ENCODE results near the gene PLK2.
A peak's percentile ranks its signal among the peaks of the same experiment; 100 is the strongest.

The PLK2 gene

DNA sequence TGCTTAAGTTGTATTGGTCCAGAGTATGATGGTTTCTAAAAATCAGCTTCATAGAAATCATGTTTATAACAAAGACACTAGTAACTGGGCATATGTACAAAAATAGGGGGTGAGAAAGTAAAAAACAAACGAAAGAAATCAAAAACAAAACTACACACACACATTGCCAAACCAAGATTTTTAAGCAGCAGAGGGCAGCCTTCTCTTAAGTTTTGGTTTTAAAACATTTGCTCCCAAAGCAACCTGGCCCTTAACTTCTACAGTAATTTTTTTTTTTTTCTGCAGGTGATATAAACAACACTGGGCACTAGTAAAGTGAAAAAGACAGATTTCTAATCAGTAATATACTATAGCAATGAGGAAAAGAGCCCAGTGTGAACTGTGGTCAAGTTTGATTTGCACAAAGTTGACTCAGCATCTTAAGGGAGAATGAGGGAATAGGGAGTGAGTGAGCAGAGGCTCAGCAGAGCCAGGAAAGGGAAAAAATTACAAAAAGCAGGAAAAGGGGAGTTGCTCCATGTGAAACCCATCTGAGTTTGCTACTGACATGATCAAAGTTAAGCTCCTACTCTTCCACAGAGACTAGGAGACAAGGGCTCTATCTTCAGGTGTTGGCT, 18.0 kb upstream of the PLK2 start:
- no peak for DNase-seq

DNA sequence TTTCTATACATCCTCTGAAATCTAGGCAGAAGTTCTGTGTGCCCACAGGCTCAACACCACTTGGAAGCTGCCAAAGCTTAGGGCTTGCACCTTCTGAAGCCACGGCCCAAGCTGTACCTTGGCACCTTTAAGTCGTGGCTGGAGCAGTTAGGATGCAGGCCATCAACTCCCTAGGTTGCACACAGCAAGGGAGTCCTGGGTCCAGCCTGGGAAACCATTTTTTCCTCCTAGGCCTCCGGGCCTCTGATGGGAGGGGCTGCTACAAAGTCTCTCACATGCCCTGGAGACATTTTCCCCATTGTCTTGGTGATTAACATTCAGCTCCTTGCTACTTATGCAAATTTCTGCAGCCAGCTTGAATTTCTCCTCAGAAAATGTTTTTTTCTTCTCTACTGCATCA, 15.5 kb upstream of the PLK2 start:
- DNase-seq = no peak

DNA sequence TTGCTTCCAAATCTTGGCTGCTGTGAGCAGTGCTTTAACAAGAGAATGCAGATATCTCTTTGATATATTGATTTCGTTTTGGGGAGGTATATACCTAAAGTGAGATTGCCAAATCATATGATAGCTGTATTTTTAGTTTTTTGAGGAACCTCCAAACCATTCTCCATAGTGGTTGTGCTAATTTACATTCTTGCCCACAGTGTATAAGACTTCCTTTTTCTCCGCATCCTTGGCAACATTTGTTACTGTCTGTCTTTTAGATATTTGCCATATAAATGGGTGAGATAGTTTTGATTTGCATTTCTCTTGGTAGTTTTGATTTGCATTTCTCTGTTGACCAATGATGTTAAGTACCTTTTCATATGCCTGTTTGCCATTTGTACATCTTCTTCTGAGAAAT, 10.0 kb upstream of the PLK2 start:
- DNase-seq = no peak

DNA sequence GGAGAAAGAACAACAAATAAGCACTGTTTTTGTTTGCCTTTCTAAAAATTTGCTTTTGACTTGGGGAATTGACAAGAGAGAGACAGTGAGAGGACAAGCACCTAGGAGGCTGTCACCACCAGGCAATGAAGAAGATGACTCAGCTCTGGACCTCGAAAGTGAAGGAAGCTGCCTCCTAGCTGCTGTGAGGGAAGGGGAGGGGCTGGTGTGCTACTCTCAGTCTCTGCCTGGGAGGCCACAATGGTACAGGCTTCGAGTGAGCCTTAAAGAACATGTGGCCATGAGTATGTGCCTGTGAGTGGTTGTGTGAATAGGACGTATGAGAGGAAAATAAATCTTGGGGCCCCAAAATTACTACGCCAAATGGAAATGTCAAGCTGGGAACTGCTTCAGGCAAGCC, 7.1 kb upstream of the PLK2 start:
- DNase-seq = no peak

DNA sequence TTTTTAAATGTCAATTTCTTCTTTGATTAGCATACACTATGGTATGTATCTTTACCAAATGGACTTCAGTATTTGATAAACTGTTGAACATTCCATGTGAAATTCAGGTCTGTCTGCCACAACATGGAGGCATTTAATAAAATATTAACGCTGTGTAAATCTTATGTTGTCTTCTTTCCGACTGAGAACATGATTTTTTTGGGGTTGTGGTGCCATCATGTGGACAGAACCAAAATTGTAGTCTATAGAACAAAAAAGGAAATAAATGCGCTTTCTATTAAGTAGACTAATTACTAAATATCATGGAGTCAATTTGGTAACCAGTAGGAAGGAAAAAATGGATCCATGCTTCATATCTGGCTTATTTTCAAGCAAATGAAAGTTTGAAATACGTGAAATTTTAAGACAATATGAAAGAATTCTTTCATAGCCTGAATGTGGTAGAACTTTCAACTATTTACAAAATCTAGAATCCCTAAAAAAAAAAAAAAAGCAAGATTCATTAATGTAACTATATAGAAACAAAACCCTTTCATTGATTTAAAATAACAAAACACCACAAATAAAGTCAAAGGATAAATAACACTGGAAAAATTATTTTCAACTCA, 2.8 kb upstream of the PLK2 start:
- DNase-seq = no peak

DNA sequence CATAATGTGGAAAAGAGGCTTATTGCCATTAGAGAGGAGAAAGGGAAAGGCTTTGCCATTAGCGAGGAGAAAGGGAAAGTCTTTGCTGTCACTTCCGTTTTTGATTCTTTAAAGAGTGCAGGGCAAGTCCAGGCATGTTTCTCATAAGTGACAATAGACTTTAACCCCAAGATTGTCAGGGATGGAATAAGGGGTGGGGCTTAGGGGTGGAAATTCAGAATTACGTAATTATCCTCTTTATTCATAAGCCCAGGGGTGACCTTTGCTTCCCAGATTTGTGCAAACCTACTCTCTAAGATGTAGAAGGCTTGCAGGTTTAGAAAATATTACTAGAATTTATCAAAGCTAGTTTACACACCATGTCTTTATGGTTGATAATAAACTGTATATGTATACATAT, 2.3 kb upstream of the PLK2 start:
- DNase-seq = no peak

DNA sequence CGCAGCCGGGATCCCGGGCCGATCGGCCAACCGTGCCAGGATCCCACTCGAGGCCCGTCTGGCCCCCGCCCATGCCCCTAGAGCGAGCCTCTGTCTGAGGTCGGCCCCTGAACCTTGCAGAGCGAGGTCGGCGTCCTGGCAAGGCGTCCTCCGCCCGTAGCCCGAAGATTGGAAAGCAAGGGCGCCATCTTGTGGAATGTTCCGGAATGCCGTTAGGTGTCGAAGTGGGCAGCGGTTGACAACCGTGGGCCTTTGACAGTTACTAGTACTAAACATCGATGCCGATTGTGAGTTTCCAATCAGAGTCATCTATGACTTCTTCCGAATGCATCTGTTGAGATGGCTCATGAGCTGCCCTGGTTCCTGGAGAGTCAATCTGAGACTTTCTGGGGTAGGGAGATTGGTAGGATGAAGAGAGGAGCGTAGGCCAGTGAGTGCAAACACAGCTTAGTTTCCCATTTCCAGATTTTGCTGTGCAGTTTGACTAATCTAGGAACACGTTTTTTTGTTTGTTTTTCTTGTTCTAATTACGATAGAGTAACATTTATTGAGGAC, 923 bp upstream of the PLK2 start:
- DNase-seq = peak; percentile 50

DNA sequence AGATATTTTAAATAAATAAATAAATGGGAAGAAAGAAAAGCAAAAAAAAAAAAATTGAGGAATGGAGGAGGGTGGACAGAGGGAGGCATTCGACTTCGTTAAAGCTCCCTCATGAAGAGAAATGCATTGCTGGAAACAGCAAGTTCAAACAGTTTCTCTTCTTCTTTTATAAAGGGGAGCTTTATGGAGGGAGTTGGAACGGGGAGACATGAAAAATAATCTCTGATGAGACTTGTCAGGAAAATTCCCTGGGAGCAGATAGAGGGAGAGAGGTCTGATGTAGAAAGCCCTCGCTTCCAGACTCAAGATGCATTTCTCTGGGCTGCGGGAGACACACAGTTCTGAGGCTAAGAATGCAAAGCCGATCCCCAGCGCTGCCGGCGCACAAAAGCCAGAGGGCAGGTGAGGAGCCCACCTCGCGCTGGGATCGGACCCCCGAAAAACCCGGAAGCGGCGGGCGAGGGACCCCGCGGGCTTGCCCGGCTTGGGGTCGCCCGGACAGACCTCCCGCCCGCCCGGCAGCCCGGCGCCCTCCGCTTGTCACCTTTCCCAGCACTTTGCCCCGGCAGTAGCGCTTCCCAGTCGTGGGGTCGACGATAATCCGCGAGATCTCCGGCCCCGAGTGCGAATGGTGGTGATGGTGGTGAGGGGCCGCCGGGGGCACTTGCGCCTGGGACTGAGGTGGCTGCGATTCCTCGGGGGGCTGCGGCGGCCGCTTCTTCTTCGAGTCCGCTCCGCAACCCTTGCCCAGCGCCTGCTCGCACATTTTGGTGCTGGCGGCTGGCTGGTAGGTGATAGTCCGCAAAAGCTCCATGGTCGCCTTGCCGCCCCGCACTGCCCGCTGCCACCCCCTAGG, 512 bp downstream of the PLK2 start:
- no peak for DNase-seq

DNA sequence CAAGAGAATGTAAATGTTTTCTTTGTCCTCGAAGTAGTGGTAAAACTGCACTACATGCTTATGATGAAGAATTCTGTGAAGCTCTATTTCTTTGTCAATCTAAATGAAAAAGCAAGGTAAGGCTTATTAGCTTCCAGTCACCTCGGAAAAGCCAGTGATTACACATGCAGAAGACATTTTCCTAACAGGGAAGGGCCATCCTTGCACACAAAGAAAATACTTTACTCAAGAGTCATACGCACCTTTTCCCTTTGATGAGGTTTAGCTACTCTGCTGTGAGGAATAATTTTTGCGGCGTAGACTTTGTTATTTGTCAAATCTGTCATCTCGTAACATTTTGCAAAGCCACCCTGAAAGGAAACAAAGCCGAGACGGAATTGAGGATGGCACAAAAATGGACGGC, 1.1 kb downstream of the PLK2 start:
- DNase-seq = no peak

DNA sequence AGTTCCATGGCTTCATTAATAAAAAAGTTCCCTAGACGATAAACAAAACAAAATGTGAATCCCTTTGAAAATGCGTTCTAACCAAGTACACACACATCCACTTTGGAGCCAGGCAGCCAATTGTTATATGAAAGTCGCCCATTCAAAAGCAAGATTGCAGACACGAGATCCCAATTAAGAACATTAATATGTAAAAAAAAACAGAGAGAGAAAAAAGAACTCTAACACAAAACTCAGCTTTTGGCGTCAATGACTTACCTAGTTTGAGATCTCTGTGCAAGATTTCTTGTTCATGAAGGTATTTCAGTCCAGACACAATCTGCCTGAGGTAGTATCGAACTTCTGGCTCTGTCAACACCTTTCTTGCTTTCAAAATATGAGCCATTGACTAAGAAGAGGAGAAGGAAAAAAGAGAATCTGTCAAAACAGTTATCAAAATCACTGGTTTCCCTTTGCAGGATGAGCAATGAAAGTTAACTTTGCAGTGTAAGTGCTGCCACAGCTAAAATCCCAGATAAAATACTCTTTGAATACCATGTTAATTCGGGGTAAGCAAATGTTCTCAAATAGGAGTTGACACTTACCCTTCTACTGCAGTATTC, 1.6 kb downstream of the PLK2 start:
- no peak for DNase-seq

DNA sequence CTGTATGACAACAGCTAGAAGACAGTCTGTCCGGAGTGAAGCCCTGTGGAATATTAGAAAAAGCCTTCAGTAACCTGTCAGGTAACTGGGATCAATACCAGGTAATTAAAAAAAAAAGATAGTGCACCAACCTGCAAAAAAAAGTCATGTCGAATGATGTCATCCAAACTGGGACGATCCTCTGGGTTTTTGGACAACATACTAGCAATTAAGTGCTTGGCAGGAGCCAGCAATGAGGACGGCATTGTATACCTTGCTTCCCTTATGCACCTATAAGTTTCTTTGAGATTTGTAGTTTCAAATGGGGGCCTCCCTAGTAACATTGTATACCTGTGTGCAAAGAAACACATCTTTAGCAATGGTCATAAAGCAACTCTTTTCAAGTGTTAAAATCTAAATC, 2.8 kb downstream of the PLK2 start:
- DNase-seq = no peak

DNA sequence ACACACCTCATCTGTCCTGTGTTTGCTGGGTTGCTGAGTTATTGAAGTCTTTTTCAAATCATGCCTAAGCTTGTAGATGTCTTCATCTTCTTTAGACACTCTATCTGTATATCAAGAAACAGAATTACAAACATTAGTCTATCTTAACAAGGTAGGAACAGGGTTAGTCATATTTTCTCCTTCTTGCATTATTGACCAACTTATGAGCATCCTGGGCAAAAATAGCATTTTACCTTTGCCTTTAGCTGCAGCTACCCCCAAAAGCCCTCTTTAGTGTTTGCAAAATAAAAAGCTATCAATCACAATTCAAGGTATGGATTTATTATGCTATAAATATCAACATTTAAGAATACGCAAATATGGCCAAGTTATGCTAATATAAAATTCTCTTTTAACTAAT, 3.4 kb downstream of the PLK2 start:
- DNase-seq = no peak

DNA sequence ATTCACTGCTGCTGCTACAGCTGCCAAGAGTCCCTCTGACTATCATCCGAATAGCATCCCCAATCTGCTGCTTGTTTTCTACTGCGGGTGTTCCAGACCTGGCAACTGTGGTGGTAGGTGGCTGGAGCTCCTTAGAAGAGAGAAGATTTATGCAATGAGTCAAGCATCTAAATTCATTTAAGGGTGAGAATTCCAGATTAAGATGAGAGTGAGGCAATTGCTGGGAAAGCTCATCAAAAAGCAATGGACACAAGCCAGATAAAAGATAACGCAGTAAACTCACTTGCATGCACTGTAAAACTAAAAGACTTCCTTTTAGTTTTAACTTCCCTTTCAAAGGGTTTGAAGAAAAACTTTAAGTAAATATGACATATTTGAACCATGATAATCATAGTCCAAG, 3.9 kb downstream of the PLK2 start:
- DNase-seq = no peak

DNA sequence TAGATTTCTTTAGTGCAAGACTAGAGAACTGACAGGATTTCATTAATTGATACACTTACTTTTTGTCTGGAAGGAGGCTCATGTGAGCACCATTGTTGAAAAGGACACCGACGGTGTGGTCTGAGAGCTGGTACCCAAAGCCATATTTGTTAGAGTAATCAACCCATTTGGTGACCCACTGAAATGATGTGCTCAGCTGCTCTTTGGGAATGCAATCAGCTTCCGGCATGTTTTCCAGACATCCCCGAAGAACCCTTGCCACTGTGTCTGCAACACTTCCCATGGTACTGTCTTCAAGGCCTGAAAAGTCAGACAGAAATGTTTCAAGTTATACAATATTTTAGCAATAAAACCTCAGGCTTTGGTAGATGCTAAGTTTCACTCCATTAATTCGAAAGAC, 4.4 kb downstream of the PLK2 start:
- no peak for DNase-seq

DNA sequence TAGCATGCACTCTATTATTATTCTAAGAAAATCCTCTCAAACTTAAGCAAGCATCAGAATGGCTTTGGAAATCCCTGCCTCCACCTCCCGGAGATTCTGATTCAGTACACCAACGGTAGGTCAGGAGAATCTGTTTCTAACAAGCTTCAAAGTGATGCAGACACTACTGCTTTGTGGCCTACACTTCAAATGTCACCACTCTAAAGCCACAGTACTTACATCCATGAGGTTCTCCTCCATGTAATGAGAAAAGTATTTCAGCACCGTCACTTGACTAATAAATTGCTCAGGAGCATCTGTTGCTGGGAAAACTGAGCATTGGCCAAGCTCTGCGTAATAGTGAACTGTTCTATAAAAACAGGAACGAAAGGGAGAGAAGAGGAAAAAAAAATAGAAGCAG, 4.8 kb downstream of the PLK2 start:
- DNase-seq = no peak

DNA sequence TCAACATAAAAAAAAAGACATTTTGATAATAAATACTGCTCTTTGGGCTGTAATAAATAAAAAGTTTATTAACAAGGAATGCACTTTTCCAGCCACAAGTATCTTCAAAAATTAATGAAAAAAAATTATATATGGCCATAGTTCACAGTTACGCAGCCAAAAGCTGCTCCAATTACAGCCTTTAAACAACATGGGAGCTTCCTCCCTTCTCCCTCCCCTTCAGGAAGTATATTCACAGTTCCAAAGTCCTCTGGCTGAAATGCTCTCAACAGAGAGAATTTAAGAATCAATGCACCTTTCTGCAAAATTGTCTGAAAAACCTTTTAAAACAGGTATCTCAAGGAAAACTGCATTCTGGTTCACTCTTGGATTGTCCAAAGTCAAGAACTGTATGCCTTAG, 5.9 kb downstream of the PLK2 start:
- no peak for DNase-seq

DNA sequence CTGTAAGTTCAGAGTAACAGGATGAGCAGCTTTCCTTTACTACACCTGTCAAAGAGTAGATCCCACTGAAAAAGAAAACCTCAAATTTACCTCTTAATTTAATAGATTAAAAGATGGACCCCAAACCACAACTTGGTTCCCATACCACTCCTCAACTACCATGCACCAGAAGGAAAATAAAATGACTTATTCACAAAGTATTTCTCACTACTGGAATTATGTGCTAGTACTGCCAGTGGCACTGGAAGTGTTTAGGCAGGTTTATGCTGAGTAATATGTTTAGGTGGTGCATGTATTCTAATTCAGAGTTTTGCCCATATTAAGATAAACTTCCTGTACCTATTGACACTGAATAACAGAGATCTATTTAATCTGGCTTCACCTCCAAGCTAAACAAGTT, 6.6 kb downstream of the PLK2 start:
- DNase-seq = no peak

DNA sequence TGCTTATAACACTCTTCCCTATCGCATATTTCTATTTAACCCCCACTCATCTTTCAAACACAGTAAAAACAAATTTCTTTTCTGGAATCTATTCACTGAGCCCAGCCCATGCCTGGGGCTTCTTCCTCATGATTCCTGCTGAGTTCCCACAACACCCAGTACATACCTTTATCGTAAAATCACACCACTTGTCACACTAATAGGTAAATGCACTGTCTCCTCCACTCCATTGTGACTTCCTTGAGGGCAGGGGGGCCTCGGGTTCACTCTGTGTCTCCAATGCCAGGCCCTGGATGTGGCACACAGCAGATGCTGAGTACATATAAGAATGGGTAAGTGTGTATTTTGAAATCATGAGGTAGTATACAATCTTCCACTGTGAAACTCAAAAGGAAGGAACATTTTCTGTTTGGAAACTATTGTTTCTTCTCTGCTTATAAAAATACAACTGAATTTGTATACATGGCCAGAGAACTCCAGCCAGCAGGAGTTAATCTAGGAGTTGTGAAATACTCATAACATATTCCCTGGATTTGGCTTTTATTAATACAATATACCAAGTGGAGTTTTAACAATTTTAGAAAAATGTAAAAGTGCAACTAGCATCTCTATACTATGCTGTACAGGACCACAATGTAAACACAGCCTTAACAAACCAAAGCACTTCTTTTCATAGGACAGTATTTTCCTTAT, 7.2 kb downstream of the PLK2 start:
- DNase-seq = no peak

DNA sequence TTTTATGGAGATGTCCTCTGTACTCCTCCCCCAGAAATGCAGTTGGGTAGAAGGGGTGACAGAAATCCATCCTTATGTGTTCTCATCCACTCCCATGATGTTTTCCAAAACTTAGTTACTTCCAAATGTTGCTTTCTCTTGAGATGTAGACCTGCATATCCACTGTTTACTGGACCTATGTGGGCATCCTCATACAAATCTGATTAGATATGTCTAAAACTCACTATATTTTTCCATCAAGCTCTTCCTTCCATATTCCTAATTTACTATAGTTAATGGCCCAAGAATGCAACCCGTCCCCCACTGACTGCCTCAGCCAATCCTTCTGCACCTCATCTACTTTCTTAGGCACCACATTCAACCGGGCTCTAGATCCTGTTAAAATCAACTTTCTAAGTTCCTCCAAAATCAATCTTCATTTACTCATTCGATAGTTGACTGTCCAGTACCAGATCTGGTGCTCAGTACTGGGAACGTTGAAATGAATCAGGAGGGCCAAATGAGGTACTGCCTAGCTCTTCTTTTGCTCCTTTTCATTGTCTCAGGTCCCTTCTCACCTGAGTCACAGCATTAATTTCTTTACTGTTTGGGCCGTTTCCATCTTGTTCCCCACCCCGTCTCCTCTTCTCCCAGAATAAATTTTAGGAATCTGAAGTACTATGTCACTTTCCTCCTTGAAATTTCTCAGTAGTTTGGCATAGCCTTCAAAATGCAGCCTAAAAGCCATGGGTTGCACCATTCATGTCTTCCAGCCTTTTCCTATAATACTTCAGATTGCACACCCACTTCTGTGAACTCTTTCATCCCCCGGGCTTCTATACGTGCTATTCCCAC, 7.9 kb downstream of the PLK2 start:
- no peak for DNase-seq

DNA sequence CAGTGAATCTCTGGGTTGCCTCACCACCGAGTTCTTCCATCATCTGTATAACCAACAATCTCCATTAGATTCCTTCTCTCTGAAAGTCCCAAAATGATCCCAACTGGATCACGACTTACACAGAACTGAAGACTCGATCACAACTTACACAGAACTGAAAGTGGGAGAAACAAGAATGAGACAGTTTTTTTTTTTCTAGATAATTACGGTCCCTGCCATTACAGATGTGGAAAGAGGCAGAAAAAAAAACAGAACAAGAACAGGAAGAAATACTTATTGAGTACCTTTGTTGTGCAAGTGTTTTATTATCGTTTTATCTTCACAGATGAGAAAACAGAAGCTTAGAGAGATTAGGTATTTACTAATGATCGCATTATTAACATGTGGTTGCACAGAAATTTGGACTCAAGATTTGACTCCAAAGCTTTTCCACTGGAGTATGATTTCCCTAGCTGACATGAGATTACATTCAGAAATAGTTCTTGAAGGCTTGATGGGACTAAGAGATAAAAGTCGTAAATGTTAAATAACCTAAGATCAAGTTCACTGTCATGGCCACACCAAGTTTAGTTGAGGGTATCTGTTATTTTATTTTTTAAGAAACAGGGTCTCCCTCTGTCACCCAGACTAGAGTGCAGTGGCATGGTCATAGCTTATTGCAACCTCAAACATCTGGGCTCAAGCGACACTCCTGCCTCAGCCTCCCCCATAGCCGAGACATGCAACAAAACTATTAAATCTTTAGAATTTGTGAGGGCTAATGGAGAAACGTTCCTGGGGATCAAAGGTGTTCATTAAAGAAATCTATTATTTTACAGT, 8.9 kb downstream of the PLK2 start:
- no peak for DNase-seq

DNA sequence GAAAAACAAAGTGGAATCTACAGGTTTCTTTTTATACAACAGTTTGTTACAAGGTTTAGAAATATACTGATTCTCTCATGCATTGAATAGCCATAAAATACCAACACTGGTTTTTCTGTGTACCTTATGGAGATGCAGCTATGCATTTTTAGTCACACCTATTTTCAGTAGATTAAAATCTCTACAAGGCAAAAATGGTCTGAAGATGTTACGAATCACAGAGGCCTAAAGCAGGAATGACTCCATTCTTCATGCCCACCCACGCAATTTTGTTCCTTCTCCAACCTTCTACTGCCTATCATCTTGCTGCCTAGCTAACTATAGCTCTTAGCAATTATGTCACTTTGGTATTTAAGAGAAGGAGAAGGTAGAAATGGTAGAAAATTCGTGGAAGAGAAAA, 9.9 kb downstream of the PLK2 start:
- DNase-seq = no peak
